ENCODE data around the gene HIVEP3. TPM values are rescaled to one million over a fixed set of nuclear protein-coding genes. Genes with fewer than 3 reads are reported as not detected.

HIVEP3 gene
- polyA plus RNA-seq, 4 donors, result 0.67 to 3.8 (median 1.8) TPM

DNA sequence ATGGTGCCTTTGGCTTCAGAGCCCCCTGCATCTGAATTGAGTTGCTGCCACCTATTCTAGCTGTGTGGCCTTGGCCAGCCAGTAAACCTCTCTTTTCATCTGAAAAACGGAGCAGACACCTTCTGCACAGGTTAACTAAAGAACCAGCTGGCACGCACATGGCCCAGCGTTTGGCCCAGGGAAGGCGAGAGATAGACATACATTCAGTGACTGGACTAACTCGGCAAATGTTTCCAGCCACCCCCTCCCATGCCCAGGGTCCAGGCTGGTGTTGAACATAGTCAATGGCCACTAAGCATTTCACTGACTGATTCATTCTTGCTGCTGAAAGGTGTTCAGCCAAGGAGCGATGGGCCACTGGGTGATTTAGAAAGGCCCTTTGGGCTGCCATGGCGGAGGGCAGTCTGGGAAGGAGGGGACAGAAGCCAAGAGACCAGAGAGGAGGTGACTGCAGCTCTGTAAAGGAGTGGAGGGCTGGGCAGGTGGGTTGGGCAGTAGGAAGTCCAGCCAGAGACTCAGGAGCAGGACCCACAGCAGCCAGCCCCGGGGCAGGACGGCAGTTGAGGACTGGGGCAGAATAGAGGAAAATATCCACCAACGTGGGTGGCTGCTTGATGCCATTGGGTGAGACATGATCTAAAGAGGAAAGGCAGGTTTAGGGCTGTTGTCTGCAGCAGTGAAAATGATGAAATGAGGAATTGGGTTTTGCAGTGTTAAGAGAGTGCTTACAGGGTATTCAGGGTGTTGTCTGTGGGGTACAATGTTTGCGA is 184.3 kb downstream of the HIVEP3 start:
- no peaks in the 10 kb centered on the region for H3K36me3 ChIP-seq (ENCODE audit: control insufficient read depth in 3 of 3, insufficient read depth in 2 of 3, low read depth in 1 of 3, low read length in 3 of 3)
- no peak for FAIRE-seq
- H3K27me3 ChIP-seq (ENCODE audit: control insufficient read depth in 3 of 3, insufficient read depth in 3 of 3, low read length in 3 of 3), result peaks cover 0 to 3% (median 0%) of the 10 kb centered on the region in 3 donors
- peaks cover 0 to 3% of the 10 kb centered on the region in 2 donors for H3K9me3 ChIP-seq (ENCODE audit: control insufficient read depth in 2 of 2, insufficient read depth in 1 of 2, low read depth in 1 of 2, low read length in 1 of 2)
- no peak overlapping the region for H3K27ac ChIP-seq (ENCODE audit: low read depth in 1 of 3, low read length in 2 of 3)
- no peaks in the 10 kb centered on the region for H3K4me1 ChIP-seq (ENCODE audit: control insufficient read depth in 3 of 3, insufficient read depth in 2 of 3, low read depth in 1 of 3, low read length in 2 of 3)
- 83 to 90% (median 86%) methylated on average over 11 of the region's 11 CpGs for WGBS, 3 donors
- H3K4me3 ChIP-seq (ENCODE audit: low read depth in 1 of 3, low read length in 3 of 3), result no peak overlapping the region
- no peak for DNase-seq

DNA sequence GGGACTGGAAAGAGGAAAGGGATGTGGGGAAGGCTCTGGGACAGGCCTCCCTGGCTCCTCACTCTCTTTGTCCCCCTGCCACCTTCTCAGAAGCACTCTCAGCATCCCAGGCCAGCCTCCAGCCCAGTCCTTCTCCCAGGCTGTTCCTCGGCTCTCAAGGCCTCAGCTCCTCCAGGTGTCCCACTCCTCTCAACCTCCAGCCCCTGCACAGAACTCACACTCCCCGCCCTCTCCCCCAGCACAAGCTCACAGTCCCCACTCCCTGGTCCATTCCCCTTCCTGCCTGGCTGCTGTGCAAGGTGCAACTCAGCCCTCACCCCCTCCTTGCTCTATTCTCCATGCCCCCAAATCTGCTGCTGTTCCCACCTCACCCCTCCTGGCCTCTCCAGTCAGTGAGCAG is 185.0 kb downstream of the HIVEP3 start:
- DNase-seq, result no peak
- no peak for FAIRE-seq
- Histone ChIP-seq H3K27ac (ENCODE audit: low read depth in 1 of 3, low read length in 2 of 3) (no peak overlapping the region), H3K36me3 (ENCODE audit: control insufficient read depth in 3 of 3, insufficient read depth in 2 of 3, low read depth in 1 of 3, low read length in 3 of 3) (no peaks in the 10 kb centered on the region), H3K27me3 (ENCODE audit: control insufficient read depth in 3 of 3, insufficient read depth in 3 of 3, low read length in 3 of 3) (peaks cover 0 to 3% (median 0%) of the 10 kb centered on the region in 3 donors), H3K4me3 (ENCODE audit: low read depth in 1 of 3, low read length in 3 of 3) (no peak overlapping the region), H3K9me3 (ENCODE audit: control insufficient read depth in 2 of 2, insufficient read depth in 1 of 2, low read depth in 1 of 2, low read length in 1 of 2) (peaks cover 0 to 3% of the 10 kb centered on the region in 2 donors), H3K4me1 (ENCODE audit: control insufficient read depth in 3 of 3, insufficient read depth in 2 of 3, low read depth in 1 of 3, low read length in 2 of 3) (no peaks in the 10 kb centered on the region)
- 59 to 83% (median 68%) methylated on average over 2 of the region's 2 CpGs for WGBS, 3 donors

DNA sequence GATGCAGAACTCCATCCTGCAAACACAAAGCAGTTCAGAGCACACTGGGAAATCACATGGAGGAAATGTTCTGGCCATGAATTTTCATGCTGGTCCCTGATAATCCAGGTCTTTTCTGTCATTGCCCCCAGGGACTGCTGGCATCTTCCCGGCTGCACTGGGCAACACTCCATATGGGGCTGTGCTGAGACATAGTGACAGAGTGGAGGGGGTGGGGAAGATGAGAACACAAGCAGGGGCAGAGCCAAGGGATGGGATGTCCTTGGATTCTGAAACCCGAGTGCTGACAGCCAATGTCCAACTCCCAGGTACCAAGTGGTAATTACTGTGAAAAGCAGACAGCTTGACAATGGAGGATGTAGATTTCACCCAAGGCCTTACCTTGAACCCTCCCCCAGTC is 185.7 kb downstream of the HIVEP3 start:
- DNase-seq, result no peak
- Histone ChIP-seq H3K36me3 (ENCODE audit: control insufficient read depth in 3 of 3, insufficient read depth in 2 of 3, low read depth in 1 of 3, low read length in 3 of 3) (no peaks in the 10 kb centered on the region), H3K4me1 (ENCODE audit: control insufficient read depth in 3 of 3, insufficient read depth in 2 of 3, low read depth in 1 of 3, low read length in 2 of 3) (no peaks in the 10 kb centered on the region), H3K9me3 (ENCODE audit: control insufficient read depth in 2 of 2, insufficient read depth in 1 of 2, low read depth in 1 of 2, low read length in 1 of 2) (peaks cover 0 to 3% of the 10 kb centered on the region in 2 donors), H3K27me3 (ENCODE audit: control insufficient read depth in 3 of 3, insufficient read depth in 3 of 3, low read length in 3 of 3) (peaks cover 0 to 3% (median 0%) of the 10 kb centered on the region in 3 donors), H3K27ac (ENCODE audit: low read depth in 1 of 3, low read length in 2 of 3) (no peak overlapping the region), H3K4me3 (ENCODE audit: low read depth in 1 of 3, low read length in 3 of 3) (no peak overlapping the region)
- no peak for FAIRE-seq
- 57 to 62% (median 61%) methylated on average over 2 of the region's 2 CpGs for WGBS, 3 donors

DNA sequence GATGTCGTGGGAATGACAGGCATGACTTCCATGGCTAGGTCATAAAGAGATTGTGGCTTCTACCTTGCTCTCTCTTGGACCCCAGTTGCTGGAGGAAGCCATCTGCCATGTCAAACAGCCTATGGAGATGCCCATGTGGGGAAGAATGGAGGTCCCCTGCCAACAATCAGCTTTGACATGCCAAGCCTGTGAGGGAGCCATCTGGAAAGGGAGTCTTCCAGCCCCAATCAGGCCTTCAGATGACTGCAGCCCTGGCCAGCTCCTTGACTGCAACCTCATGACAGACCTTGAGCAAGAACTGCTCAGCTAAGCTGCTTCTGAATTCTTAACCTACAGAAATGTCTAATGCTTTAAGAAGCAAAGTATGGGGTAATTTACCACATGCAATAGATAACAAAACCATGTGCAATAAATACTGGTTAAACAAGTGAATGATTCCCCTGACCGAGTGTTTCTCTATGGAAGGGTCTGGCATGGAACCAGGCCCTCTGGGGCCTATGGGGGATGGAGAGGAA is 187.1 kb downstream of the HIVEP3 start:
- FAIRE-seq (no peak), DNase-seq (no peak)
- 50 to 80% (median 64%) methylated on average over 2 of the region's 2 CpGs for WGBS, 3 donors
- H3K9me3 ChIP-seq (ENCODE audit: control insufficient read depth in 2 of 2, insufficient read depth in 1 of 2, low read depth in 1 of 2, low read length in 1 of 2), result peaks cover 0 to 3% of the 10 kb centered on the region in 2 donors
- H3K4me3 ChIP-seq (ENCODE audit: low read depth in 1 of 3, low read length in 3 of 3), result no peak overlapping the region
- no peaks in the 10 kb centered on the region for H3K36me3 ChIP-seq (ENCODE audit: control insufficient read depth in 3 of 3, insufficient read depth in 2 of 3, low read depth in 1 of 3, low read length in 3 of 3)
- H3K27ac ChIP-seq (ENCODE audit: low read depth in 1 of 3, low read length in 2 of 3), result no peak overlapping the region
- peaks cover 0 to 3% (median 0%) of the 10 kb centered on the region in 3 donors for H3K27me3 ChIP-seq (ENCODE audit: control insufficient read depth in 3 of 3, insufficient read depth in 3 of 3, low read length in 3 of 3)
- peaks cover 0 to 4% (median 0%) of the 10 kb centered on the region in 3 donors for H3K4me1 ChIP-seq (ENCODE audit: control insufficient read depth in 3 of 3, insufficient read depth in 2 of 3, low read depth in 1 of 3, low read length in 2 of 3)

DNA sequence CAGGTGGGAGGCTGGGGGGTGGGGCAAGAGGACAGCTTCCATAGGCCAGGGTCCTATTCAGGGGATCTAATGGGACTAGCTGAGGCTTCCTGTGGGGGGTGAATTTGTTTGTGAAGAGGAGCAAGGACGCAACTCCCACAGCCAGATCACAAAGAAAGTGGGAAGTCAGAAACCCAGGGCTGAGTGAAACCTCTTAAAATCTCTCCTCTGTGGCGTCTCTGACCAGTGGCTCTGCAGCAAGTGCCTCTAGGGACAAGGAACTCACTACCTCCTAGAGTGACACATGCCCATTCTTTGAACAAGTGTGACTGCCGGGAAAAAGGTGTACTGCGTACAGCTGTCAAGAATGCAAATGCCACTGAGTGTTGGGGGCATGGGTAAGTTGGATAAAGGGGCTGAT is 187.9 kb downstream of the HIVEP3 start:
- Histone ChIP-seq H3K36me3 (ENCODE audit: control insufficient read depth in 3 of 3, insufficient read depth in 2 of 3, low read depth in 1 of 3, low read length in 3 of 3) (no peaks in the 10 kb centered on the region), H3K27ac (ENCODE audit: low read depth in 1 of 3, low read length in 2 of 3) (no peak overlapping the region), H3K9me3 (ENCODE audit: control insufficient read depth in 2 of 2, insufficient read depth in 1 of 2, low read depth in 1 of 2, low read length in 1 of 2) (peaks cover 0 to 3% of the 10 kb centered on the region in 2 donors), H3K27me3 (ENCODE audit: control insufficient read depth in 3 of 3, insufficient read depth in 3 of 3, low read length in 3 of 3) (peaks cover 0 to 3% (median 0%) of the 10 kb centered on the region in 3 donors), H3K4me3 (ENCODE audit: low read depth in 1 of 3, low read length in 3 of 3) (no peak overlapping the region), H3K4me1 (ENCODE audit: control insufficient read depth in 3 of 3, insufficient read depth in 2 of 3, low read depth in 1 of 3, low read length in 2 of 3) (peaks cover 0 to 4% (median 0%) of the 10 kb centered on the region in 3 donors)
- no peak for DNase-seq
- WGBS, 3 donors, result 88 to 91% (median 91%) methylated on average over 4 of the region's 4 CpGs
- no peak for FAIRE-seq

DNA sequence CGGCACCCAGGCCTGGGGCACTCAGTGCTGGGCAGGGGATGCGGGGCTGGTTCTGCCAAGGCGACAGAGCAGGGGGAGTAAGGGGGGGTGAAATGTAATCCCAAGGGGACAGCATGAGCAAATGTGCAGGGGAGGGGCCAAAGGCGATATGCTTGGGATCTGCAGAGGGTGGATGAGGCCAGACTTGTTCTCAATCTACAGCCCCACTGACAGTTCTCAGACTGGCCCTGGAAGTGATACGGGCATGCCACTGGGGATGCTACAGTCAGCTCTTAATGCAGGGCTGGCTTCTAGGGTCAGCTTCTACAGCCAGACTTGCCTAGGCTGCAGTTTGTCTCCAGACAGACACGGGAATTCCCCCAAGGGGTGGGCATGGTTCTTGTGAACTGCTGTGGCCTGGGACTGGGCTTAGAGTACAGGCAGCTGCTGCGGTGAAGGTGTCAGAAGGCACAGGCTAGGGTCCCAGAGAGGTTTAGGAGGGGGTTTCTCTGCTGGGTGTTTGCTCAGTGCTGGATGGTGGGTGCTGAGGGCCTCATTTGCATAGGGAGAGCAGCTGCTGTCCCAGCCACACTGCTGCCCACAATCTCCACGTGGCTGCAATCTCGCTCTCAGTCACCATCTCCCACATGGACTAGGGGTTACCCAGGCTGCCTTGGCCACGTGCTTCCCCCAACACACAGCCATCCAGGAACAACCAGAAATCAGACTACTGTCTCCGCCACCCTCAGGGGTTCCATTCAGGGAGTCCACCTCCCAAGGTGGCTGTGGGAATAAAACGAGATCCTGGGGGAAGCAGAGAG is 190.1 kb downstream of the HIVEP3 start:
- H3K4me1 ChIP-seq (ENCODE audit: control insufficient read depth in 3 of 3, insufficient read depth in 2 of 3, low read depth in 1 of 3, low read length in 2 of 3), result peaks cover 0 to 4% (median 0%) of the 10 kb centered on the region in 3 donors
- WGBS, 3 donors, result 53 to 56% (median 55%) methylated on average over 12 of the region's 12 CpGs
- H3K27me3 ChIP-seq (ENCODE audit: control insufficient read depth in 3 of 3, insufficient read depth in 3 of 3, low read length in 3 of 3), result peaks cover 0 to 5% (median 0%) of the 10 kb centered on the region in 3 donors
- H3K9me3 ChIP-seq (ENCODE audit: control insufficient read depth in 2 of 2, insufficient read depth in 1 of 2, low read depth in 1 of 2, low read length in 1 of 2), result peaks cover 0 to 3% of the 10 kb centered on the region in 2 donors
- no peak for FAIRE-seq
- no peaks in the 10 kb centered on the region for H3K36me3 ChIP-seq (ENCODE audit: control insufficient read depth in 3 of 3, insufficient read depth in 2 of 3, low read depth in 1 of 3, low read length in 3 of 3)
- no peak overlapping the region for H3K27ac ChIP-seq (ENCODE audit: low read depth in 1 of 3, low read length in 2 of 3)
- H3K4me3 ChIP-seq (ENCODE audit: low read depth in 1 of 3, low read length in 3 of 3), result no peak overlapping the region
- DNase-seq, result no peak

DNA sequence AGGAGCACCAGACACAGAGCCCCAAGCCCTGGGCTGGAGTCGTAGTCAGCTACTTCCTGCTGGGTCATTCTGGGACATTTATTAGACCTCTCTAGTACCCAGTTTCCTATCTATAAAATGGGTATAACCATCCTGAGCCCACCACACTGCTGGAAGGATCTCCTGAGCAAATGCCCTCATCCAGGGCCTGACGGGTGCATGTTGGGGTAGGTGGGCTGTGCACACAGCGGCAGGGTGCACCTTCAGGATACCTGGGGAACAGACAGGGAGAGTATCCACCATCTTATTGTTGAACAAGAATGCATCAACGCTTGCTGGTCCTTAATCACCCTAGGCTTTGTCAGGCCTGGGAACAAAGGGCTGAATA is 191.0 kb downstream of the HIVEP3 start:
- Histone ChIP-seq H3K4me1 (ENCODE audit: control insufficient read depth in 3 of 3, insufficient read depth in 2 of 3, low read depth in 1 of 3, low read length in 2 of 3) (peaks cover 0 to 4% (median 0%) of the 10 kb centered on the region in 3 donors), H3K27ac (ENCODE audit: low read depth in 1 of 3, low read length in 2 of 3) (no peak overlapping the region)

More for the DNA sequence above, 191.0 kb downstream of the HIVEP3 start:
- H3K4me3 ChIP-seq (ENCODE audit: low read depth in 1 of 3, low read length in 3 of 3), result no peak overlapping the region
- no peak for FAIRE-seq
- WGBS, 3 donors, result 86 to 94% (median 89%) methylated on average over 4 of the region's 4 CpGs
- peaks cover 0 to 3% of the 10 kb centered on the region in 2 donors for H3K9me3 ChIP-seq (ENCODE audit: control insufficient read depth in 2 of 2, insufficient read depth in 1 of 2, low read depth in 1 of 2, low read length in 1 of 2)
- peaks cover 0 to 5% (median 0%) of the 10 kb centered on the region in 3 donors for H3K27me3 ChIP-seq (ENCODE audit: control insufficient read depth in 3 of 3, insufficient read depth in 3 of 3, low read length in 3 of 3)
- no peaks in the 10 kb centered on the region for H3K36me3 ChIP-seq (ENCODE audit: control insufficient read depth in 3 of 3, insufficient read depth in 2 of 3, low read depth in 1 of 3, low read length in 3 of 3)
- no peak for DNase-seq

Measured in small intestine (tissue), 7 donors.